GM19025 (cell line): Measurements from ENCODE around the gene XRRA1.

ENCODE experiments used
- ATAC-seq: cut with Tn5 transposase; IDR thresholded peaks from one replicate; pipeline ENCODE4 v1.9.1; 2021; ENCODE audit warnings: mild to moderate bottlenecking, low read depth, moderate library complexity; ENCODE audit not compliant: unreplicated experiment

The XRRA1 gene

GRCh38 chr11:74951226-74951625 lies 2.3 kb upstream of the XRRA1 start:
- ATAC-seq: no peak

GRCh38 chr11:74950374-74950969 lies 1.6 kb upstream of the XRRA1 start:
- no peak for ATAC-seq

- ATAC-seq: no peak
Observed at GRCh38 chr11:74949753-74950137, 854 bp upstream of the XRRA1 start.

- no peak for ATAC-seq
Observed at GRCh38 chr11:74948546-74948897, 369 bp downstream of the XRRA1 start.

DNA sequence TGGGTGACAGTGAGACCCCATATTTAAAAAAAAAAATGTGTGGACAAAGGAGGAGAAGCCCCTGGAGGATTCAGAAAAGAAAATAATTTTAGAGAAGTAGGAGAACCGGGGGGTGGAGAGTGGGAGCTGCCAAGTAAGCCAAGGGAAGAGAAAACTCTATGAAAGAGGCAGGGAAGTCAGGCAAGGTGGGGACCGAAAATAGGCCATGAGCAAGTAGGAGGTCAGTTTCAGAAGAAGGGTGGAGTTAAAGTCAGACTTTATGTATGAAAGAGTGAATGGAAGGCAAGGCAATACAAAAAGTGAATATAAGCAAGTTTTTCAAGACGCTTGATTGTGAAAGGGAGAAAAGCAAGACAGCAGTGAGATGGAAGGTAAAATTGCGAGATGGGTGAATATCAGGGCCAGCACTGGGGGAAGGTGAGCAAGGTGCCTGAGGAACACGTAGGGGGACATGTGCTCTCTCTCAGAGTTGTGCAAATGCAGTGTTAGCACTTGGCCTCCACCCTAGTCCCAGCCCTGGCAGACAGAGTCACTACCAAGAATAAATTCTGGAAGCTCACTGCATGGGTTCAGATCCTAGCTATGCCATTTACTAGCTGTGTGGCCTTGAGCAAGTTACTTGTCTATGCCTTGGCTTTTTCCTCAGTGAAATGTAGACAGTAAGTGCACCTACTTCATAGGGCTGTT lies 6.7 kb downstream of the XRRA1 start:
- no peak for ATAC-seq

DNA sequence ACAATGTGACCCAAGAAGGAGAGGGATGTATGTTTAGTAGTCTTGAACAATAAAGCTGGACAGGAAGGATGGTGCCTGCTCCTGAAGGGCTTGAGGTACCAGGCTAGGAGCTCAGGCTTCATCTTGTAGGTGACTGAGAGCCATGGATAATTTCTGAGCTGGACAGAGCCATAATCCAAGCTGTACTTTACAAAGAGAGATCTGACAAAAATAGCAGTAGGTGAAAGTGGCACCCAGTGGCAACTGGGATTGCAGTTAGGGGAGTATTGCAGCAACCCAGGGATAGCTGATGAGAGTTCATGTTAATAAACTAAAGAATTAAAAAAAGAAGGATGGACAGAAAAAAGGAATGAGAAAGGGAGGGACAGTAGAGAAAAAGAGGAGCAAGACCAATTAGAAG lies 7.4 kb downstream of the XRRA1 start:
- no peak for ATAC-seq

DNA sequence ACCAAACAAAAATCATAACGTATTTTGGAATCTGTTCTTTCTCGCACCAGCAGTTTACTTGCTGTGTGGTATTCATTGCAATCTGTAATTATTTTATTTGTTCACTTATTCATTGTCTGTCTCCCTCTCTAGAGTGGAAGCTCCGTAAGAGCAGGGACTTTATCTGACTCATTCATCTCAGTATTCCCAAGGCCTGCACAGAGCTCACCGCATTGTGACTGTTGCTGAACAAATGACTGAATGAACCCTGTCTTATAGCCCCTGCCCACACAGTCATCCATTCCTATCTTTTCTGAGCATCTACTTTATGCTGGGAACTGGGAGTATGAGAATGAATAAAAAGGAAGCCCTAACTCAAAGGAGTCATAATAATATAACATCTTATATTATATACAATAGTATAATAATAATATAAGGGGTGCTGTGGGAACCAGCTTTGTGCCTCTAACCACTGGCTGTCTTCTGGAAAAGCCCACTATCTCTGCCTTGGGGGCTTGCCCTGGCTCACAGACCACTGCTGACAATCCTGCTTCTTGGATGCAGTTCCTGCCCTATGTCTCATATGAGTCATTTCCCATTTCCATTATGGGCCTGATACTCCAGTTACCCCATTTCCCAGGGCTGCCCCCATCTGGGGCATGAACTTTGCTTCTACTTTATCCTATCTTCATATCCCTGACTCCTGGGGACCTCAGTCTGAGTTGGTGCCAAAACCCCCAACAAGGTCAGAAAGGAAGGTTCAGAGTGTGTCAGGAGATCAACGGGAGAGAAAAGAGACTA lies 11.0 kb downstream of the XRRA1 start:
- no peak for ATAC-seq

DNA sequence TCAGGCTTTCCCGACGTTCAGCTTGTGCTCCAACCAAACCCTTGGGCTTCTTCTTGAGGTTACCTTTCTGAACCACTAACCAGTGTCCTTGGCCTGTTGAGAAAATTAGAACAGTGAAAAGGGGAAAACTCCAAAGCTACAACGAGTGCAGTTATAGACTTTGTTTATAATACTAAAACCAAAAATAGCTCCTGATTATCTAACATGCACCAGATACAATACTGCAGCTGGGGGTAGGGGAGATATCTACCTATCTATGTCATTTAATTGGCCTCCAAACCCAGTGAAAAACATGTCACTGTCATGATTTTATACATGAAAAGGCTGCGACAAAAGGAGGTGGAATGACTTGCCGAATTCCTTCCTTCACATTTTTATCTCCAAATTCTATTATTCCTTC lies 11.9 kb downstream of the XRRA1 start:
- no peak for ATAC-seq

GRCh38 chr11:74936087-74936486 lies 12.8 kb downstream of the XRRA1 start:
- no peak for ATAC-seq

GRCh38 chr11:74935285-74935684 lies 13.6 kb downstream of the XRRA1 start:
- ATAC-seq: no peak

GRCh38 chr11:74933765-74934164 lies 15.1 kb downstream of the XRRA1 start:
- ATAC-seq: no peak

DNA sequence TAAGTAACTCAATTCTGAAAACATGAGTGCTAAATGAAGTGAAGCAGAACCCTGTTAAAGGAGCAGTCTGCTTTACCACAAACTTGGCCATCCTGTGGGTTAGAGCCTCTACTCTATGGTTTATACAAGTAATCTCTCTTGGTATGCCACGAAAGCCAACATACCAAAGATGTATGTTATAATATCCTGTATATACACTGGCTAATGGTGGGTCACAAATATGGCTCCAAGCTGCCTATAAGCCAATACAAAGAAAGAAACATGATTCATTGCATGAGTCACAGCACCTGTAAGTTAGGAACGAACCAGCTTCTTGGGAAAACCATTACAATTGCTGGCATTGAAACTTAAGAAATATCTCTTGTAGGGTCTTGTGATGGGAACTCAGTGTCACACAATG lies 16.1 kb downstream of the XRRA1 start:
- no peak for ATAC-seq

DNA sequence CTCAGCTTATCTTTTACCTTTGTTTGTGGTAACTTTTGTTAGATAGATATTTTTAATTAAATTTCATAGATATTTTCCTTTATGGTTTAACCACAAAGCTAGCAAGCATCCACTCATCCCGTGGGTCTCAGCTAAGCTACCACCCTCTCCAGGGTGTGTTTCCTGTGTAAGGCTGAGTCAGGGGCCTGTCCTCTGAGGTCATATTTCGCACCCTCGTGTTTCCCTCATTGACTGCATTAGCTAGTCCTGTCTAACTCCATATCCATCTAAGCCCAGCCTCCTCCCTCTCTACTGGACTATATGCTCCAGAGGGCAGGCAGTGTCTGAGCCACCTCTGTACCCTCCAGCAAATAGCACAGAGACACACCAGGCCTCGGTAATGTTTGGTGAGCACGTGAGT lies 16.7 kb downstream of the XRRA1 start:
- no peak for ATAC-seq

DNA sequence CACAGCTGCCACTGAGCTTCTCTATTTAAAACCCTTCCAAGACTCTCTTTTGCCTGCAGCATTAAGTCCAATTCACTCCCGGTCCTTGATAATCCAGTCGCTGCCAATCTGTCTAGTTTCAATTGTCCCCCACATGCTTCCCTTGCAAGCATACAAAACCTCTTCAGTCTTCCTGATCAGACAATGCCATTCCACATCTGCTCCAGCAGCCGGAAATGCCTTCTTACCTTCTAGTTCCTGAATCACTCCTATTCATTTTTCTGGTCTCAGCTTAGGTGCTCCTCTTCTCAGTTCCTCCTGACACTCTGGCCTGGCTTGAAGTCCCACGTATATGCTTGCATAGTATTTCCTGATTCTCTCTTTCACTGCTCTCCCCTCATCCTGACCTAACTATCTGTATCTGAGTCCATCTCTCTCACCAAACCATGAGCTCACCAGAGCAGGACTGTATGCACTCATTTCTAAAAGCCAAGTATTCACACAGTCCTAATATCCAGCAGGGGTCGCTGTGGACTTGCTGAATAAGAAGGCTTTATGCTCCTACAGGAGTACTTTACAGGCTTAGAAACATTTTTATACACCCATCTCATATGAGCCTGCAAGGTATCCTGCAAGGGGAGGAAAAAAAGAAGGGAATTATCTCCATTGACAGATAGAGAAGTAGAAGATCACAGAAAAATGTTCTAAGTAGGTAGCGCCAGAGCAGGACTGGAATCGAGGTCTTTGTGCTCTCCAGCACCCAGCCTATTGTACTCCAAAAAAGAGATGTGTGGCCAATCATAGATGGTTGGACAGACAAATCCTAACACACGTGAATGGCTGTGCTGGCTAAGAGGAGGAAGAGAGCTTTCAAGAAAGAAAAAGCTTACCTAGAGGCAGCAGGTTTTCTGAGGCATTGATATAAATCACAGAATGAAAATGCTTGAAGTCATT lies 19.2 kb downstream of the XRRA1 start:
- no peak for ATAC-seq

DNA sequence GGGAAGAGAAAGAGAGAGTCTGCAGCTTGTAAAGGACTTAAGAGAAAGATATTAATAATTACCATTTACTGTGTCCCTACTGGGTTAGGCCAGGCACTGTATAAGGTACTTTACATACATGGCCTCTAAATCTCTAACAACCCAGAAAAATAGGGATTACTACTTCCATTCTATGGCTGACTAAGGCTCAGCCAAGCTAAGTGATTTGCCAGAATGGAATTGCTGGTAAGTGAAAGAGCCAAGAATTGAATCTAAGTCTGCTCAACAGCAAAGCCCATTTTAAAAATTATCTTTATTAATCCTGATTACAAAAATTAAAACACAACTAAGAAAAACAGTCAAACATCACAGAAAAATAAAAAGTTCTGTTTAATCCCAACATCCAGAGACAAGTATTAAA lies 21.4 kb downstream of the XRRA1 start:
- ATAC-seq: no peak

DNA sequence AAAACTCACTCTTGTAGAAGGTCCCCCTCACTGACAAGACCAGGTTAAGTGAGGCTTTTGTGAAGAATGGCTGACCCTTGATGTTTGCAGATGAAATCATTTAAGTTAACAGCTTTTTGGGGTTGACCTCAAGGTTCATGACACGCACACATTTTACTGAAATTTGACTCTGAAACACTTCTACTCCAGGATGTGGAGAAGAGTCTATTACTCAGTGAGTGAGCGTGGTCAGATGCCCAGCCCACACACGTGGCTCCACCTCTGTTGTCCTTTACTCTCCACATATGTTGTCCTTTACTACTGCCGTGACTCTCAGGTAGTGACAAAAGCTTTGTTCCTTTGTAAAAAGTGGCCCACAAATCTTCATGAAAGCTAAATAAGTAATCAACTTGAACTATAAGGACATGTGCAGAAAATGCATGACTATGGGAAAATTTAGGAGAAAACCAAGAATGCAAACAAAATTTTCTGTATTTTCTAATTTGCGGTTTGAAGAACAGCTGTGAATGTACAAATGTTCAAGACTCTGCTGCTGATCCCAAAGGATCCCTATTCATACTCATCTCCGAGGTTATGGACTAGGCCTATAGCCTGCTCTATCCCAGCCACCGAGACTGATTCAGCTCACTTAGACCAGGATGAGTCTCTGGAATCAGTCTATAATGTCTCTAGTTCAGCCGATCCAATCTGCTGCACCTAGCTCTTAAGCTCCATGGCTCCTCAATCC lies 22.4 kb downstream of the XRRA1 start:
- no peak for ATAC-seq

GRCh38 chr11:74925281-74925680 lies 23.6 kb downstream of the XRRA1 start:
- no peak for ATAC-seq

DNA sequence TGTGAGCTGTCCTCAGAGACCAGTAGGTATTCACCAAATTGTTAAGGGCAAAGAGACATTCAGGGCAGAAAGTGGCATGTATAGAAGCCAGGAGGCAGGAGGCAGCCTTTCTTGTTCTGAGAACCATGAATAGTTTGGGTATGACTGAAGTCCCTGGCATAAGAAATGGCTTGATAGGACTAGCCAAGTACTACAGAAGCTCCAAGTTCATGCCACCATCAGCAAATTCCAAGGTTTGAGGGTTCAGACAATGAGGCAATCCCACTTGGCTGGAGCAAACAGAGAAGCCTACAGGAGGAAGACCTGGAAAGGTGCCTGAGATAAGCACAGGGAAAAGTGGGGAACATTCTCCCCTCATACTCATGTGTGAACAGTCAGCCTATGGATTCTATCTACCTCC lies 25.8 kb downstream of the XRRA1 start:
- ATAC-seq: no peak

DNA sequence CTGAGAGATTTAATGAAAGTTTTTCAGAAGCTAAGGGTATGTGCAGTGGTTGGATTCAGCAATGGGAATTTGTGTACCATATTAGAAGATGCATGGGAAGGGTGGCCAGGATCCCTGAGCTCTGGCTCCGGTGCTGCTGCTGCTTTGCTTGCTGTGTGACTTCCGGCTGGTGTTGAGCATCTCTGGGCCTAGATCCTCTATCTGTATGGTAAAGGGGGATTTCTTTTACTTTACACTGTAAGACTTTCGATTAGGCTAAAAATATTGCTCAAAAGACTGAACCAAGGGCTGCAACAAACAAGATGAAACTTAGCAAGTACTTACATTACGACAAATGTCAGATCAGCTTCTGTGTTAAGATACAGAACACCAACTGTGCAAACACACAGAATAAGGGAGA lies 39.1 kb downstream of the XRRA1 start:
- no peak for ATAC-seq

- ATAC-seq: no peak
Observed at GRCh38 chr11:74909385-74909784, 39.5 kb downstream of the XRRA1 start.
